B cell (primary cell): ENCODE data around the gene KRTAP12-4. TPM values are rescaled to one million over a fixed set of nuclear protein-coding genes. Genes with fewer than 3 reads are reported as not detected.

Experiments
- ATAC-seq: fragments of 200-7000 bp; cut with Tn5 transposase; one replicate; pipeline ENCODE4 v1.10.0; 2021; ENCODE audit warnings: low read depth, mild to moderate bottlenecking, moderate number of reproducible peaks, moderate library complexity
- CTCF ChIA-PET: fragments of 350-600 bp; sonication (Branson Sonifier 250); formaldehyde crosslinking; loops from one replicate; lab custom pipeline; 2021; ENCODE audit warnings: antibody characterized with exemption, inconsistent platforms; lab: Charles Lee
- POLR2A ChIA-PET: fragments of 350-600 bp; sonication (Branson Sonifier 250); formaldehyde crosslinking; loops from one replicate; lab custom pipeline; 2021; ENCODE audit warnings: antibody characterized with exemption; lab: Charles Lee
- DNase-seq: peaks from one replicate; pipeline ENCODE4 v3.0.0; 2013
- H2AFZ ChIP-seq: 2 replicates; pipeline ENCODE4 v1.6.1; 2012; ENCODE audit warnings: mild to moderate bottlenecking, low read depth, low read length; ENCODE audit not compliant: insufficient read depth, poor library complexity, severe bottlenecking
- H3K27ac ChIP-seq, 2 donors: 1 replicate in 1 of 2; 2 replicates in 1 of 2; pipeline ENCODE4 v1.5.1; 2012 to 2013; ENCODE audit warnings: low read length in 2 of 2, mild to moderate bottlenecking in 2 of 2, moderate library complexity in 1 of 2
- H3K27me3 ChIP-seq, 4 experiments: fragments of 200-600 bp in 1 of 4; sonication (generic) in 1 of 4; replicated peaks in 1 of 4; 1 replicate in 2 of 4; 2 replicates in 2 of 4; pipeline versions ENCODE4 v1.6.1 to v1.7.0; 2013 to 2016; ENCODE audit warnings: low read length in 3 of 4, mild to moderate bottlenecking in 2 of 4, mixed read lengths in 1 of 4, moderate library complexity in 1 of 4; ENCODE audit not compliant: insufficient read depth in 4 of 4, control insufficient read depth in 3 of 4; ENCODE audit errors: control extremely low read depth in 1 of 4
- H3K36me3 ChIP-seq, 2 experiments: replicated peaks in 1 of 2; 1 replicate in 1 of 2; 2 replicates in 1 of 2; pipeline versions ENCODE4 v1.6.1 to v1.7.1; 2013; ENCODE audit warnings: low read length in 1 of 2; ENCODE audit not compliant: insufficient read depth in 2 of 2, control insufficient read depth in 1 of 2; ENCODE audit errors: control extremely low read depth in 1 of 2, extremely low read depth in 1 of 2
- H3K4me1 ChIP-seq, 2 donors: fragments of 200-600 bp in 1 of 2; sonication (generic) in 1 of 2; 1 replicate in 1 of 2; 2 replicates in 1 of 2; pipeline versions ENCODE4 v1.5.1 to v1.6.1; 2013 to 2017; ENCODE audit warnings: low read length in 2 of 2; ENCODE audit not compliant: control insufficient read depth in 2 of 2, insufficient read depth in 2 of 2
- H3K4me2 ChIP-seq: replicated peaks from 2 replicates; pipeline ENCODE3; 2012; ENCODE audit warnings: mild to moderate bottlenecking, low read depth, low read length; ENCODE audit not compliant: poor library complexity, severe bottlenecking
- H3K4me3 ChIP-seq, 5 experiments: fragments of 200-600 bp in 1 of 5; sonication (generic) in 1 of 5; 1 replicate in 3 of 5; 2 replicates in 2 of 5; pipeline versions ENCODE4 v1.5.1 to v1.7.0; 2011 to 2016; ENCODE audit warnings: low read length in 4 of 5, mild to moderate bottlenecking in 4 of 5, low read depth in 2 of 5, control low read depth in 1 of 5, moderate library complexity in 1 of 5; ENCODE audit not compliant: insufficient read depth in 1 of 5; ENCODE audit errors: control extremely low read depth in 1 of 5, extremely low read depth in 1 of 5
- H3K79me2 ChIP-seq: fragments of 200-600 bp; sonication (generic); one replicate; pipeline ENCODE4 v1.6.0; 2016; ENCODE audit warnings: low read length; ENCODE audit not compliant: control insufficient read depth, insufficient read depth
- H3K9ac ChIP-seq: fragments of 200-600 bp; sonication (generic); 2 replicates; pipeline ENCODE4 v1.6.1; 2017; ENCODE audit warnings: mild to moderate bottlenecking, low read length, moderate library complexity
- H3K9me3 ChIP-seq, 3 donors: one replicate each; pipeline versions ENCODE4 v1.6.1 to v1.7.1; 2013; ENCODE audit warnings: low read length in 2 of 3; ENCODE audit not compliant: control insufficient read depth in 2 of 3, insufficient read depth in 1 of 3; ENCODE audit errors: control extremely low read depth in 1 of 3
- H4K20me1 ChIP-seq: 2 replicates; pipeline ENCODE4 v1.6.0; 2012; ENCODE audit warnings: mild to moderate bottlenecking, low read length; ENCODE audit not compliant: insufficient read depth, control insufficient read depth, poor library complexity, severe bottlenecking
- H3K27ac Mint-ChIP-seq: one replicate; pipeline ENCODE4 v1.8.0; 2021; ENCODE audit warnings: mixed read lengths
- H3K27me3 Mint-ChIP-seq: one replicate; pipeline ENCODE4 v1.8.0; 2021; ENCODE audit warnings: mixed read lengths
- H3K4me1 Mint-ChIP-seq: one replicate; pipeline ENCODE4 v1.8.0; 2021; ENCODE audit warnings: mixed read lengths
- H3K4me3 Mint-ChIP-seq: one replicate; pipeline ENCODE4 v1.8.0; 2021; ENCODE audit warnings: mixed read lengths
- H3K9me3 Mint-ChIP-seq: one replicate; pipeline ENCODE4 v1.8.0; 2022; ENCODE audit warnings: mixed read lengths; ENCODE audit not compliant: insufficient read depth
- CTCF ChIP-seq: fragments of 200-600 bp; IDR thresholded peaks from one replicate; pipeline ENCODE4 v1.8.0; 2022; ENCODE audit warnings: antibody characterized with exemption, mild to moderate bottlenecking
- EZH2 ChIP-seq: IDR thresholded peaks from 2 replicates; pipeline ENCODE4 v1.6.1; 2012; ENCODE audit warnings: borderline replicate concordance, low read depth, mild to moderate bottlenecking, moderate library complexity, low read length; ENCODE audit not compliant: insufficient read depth, poor library complexity, severe bottlenecking
- WGBS: methylation state at CpG from one replicate; pipeline ENCODE4 v1.1.5; 2013; ENCODE audit warnings: missing lambda C conversion rate; ENCODE audit not compliant: insufficient coverage; 5-methylcytosine and 5-hydroxymethylcytosine counted together
- intact Hi-C: fragments of 100-400 bp; cut with micrococcal nuclease; formaldehyde crosslinking; loops from one replicate; pipeline ENCODE4 v1.10.0; 2022
- polyA plus RNA-seq: library from polyadenylated mRNA; depleted of rRNA; stranded (reverse); fragments of >200 nt; gene quantifications from 2 replicates; pipeline ENCODE4 v1.2.3, GENCODE V29; 2012
- total RNA-seq, 2 donors: library from RNA; stranded (reverse); fragments of 120-200 nt in 1 of 2; gene quantifications; 1 replicate in 1 of 2; 2 replicates in 1 of 2; pipeline versions ENCODE4 v1.2.3 to v1.2.4, GENCODE V29; 2013 to 2022

Gene KRTAP12-4
- total and polyA plus RNA-seq, 2 donors (not counting 1 experiment from before 2014, with no cell fraction given): not detected

- Histone ChIP-seq H3K27ac (no peak within 1 kb of the TSS), H3K9ac (no peak within 1 kb of the TSS), H3K9me3 (peaks cover 3 to 32% (median 11%) of the 10 kb centered on the region in 3 donors), H2AFZ (no peak within 1 kb of the TSS), H3K4me3 (no peak within 1 kb of the TSS), H3K4me2 (no peak within 1 kb of the TSS), H3K27me3 (peaks cover 0 to 16% (median 0%) of the 10 kb centered on the region in 4 experiments), H4K20me1 (no peaks in the 10 kb centered on the region), H3K36me3 (no peaks in the 10 kb centered on the region), H3K79me2 (no peaks in the 10 kb centered on the region), H3K4me1 (peaks cover 0 to 3% of the 10 kb centered on the region in 2 donors)
- ATAC-seq (no peak), DNase-seq (no peak)
- POLR2A ChIA-PET: no interaction called here
- Mint-ChIP-seq H3K4me1 (peaks cover 2% of the 10 kb centered on the region), H3K4me3 (no peak within 1 kb of the TSS), H3K27ac (peak within 1 kb of the TSS; percentile 41), H3K27me3 (peaks cover 43% of the 10 kb centered on the region), H3K9me3 (peaks cover 12% of the 10 kb centered on the region)
- CTCF ChIA-PET: no interaction called here
- no peak for TF ChIP-seq EZH2
- no peak for TF ChIP-seq CTCF
- 86% methylated on average over 17 of the region's 26 CpGs for WGBS
- intact Hi-C loops: no loop called here
Measured at GRCh38 chr21:44657635-44658540, 3.4 kb upstream of the KRTAP12-4 start, which contains the start of gene KRTAP12-3. Gene KRTAP12-3 (plus strand): TSS chr21:44657932. CDS start chr21:44657980, 48 bp downstream.

GRCh38 chr21:44656868-44657267 is 2.4 kb upstream of the KRTAP12-4 start:
- Mint-ChIP-seq H3K9me3 (peaks cover 12% of the 10 kb centered on the region), H3K27me3 (peaks cover 38% of the 10 kb centered on the region), H3K27ac (no peak overlapping the region), H3K4me1 (peaks cover 2% of the 10 kb centered on the region), H3K4me3 (no peak overlapping the region)
- H3K36me3 ChIP-seq: no peaks in the 10 kb centered on the region
- TF ChIP-seq CTCF (no peak), EZH2 (no peak)
- H4K20me1 ChIP-seq: no peaks in the 10 kb centered on the region
- H3K9ac ChIP-seq: no peak overlapping the region
- no peak overlapping the region for H3K4me3 ChIP-seq
- intact Hi-C loops: no loop called here
- no peak overlapping the region for H2AFZ ChIP-seq
- CTCF ChIA-PET: no interaction called here
- H3K27ac ChIP-seq: no peak overlapping the region
- DNase-seq: no peak
- no peak for ATAC-seq
- H3K27me3 ChIP-seq: peaks cover 0 to 16% (median 0%) of the 10 kb centered on the region in 4 experiments
- no peak overlapping the region for H3K4me2 ChIP-seq
- H3K79me2 ChIP-seq: no peaks in the 10 kb centered on the region
- POLR2A ChIA-PET: no interaction called here
- H3K4me1 ChIP-seq: peaks cover 0 to 3% of the 10 kb centered on the region in 2 donors
- WGBS: 57% methylated on average over 1 of the region's 1 CpG
- H3K9me3 ChIP-seq: peaks cover 3 to 32% (median 11%) of the 10 kb centered on the region in 3 donors
